ENCODE results near the gene LSM4. TPM values are rescaled to one million over a fixed set of nuclear protein-coding genes. Genes with fewer than 3 reads are reported as not detected.

LSM4 gene
- total and polyA plus RNA-seq, 2 of the 13 experiments (the other 11 are each of a cell fraction or from before 2014, with no cell fraction given): 65.8 to 166 TPM

DNA sequence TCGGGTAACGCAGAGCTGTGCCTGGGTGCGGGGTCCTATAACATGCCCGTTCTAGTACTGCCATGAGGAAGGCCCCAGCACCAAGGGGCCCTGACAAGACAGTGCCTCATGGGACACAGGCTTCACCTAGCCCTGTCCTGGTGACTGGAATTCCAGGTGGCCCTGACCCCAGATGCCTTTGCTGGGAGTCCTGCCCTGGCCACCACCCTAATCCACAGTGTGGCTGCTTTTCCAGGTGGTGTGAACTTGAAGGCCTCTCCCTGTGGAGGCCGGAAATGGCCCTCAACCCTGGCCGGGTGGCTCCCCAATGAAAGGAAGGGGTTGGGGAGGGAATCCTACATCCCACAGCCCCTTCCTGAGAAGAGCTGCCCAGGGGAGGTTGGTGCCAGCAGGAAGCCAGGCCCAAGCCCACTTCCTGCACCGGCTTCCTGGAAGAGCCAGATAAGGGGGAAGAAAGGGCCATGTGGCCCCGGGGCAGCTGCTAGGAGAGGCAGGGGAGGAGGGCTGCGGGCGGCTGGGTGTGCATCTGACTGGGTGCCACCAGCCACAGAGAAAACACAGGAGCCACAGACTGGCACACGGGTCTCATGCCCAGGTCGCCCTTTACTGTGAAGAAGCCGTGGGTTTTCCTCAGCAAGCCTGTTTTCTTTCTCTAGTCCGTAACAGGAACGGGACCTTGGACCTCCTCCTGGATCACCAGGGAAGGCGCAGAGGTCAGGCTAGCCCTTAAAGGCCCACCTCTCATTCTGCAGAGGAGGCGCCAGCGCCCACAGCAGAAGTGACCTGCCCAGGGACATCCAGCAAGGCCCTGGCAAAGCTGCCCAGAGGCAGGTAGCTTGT lies 4.7 kb downstream of the LSM4 start (continued):
- TF ChIP-seq, protein P1, sequence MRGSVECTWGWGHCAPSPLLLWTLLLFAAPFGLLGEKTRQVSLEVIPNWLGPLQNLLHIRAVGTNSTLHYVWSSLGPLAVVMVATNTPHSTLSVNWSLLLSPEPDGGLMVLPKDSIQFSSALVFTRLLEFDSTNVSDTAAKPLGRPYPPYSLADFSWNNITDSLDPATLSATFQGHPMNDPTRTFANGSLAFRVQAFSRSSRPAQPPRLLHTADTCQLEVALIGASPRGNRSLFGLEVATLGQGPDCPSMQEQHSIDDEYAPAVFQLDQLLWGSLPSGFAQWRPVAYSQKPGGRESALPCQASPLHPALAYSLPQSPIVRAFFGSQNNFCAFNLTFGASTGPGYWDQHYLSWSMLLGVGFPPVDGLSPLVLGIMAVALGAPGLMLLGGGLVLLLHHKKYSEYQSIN (CRISPR knock-in tag; IDR thresholded peaks at IDR 0.05; ENCODE audit: borderline replicate concordance): no peak
- peak; percentile 66; the same call in 1 of the 2 replicates for TF ChIP-seq ZNF274 (CRISPR knock-in tag; IDR thresholded peaks at IDR 0.05)
- TF ChIP-seq ZNF792 (CRISPR knock-in tag; IDR thresholded peaks at IDR 0.05): 0 out of 2 replicates have a peak, but pooled peaks have one; percentile 59
- no peak for TF ChIP-seq MAFK (conservative IDR thresholded peaks at IDR 0.05 in 1 of 2, IDR thresholded peaks at IDR 0.05 in 1 of 2; ENCODE audit: low read length in 2 of 2)
- TF ChIP-seq CENPT (CRISPR knock-in tag; IDR thresholded peaks at IDR 0.05; ENCODE audit: low read depth): no peak
- no peak for TF ChIP-seq ZNF224 (CRISPR knock-in tag; IDR thresholded peaks at IDR 0.05)
- TF ChIP-seq NR2C2 (CRISPR knock-in tag; IDR thresholded peaks at IDR 0.05; ENCODE audit: borderline replicate concordance): peak; percentile 70
- no peak for TF ChIP-seq ZNF879 (CRISPR knock-in tag; IDR thresholded peaks at IDR 0.05)
- TF ChIP-seq, protein P2, sequence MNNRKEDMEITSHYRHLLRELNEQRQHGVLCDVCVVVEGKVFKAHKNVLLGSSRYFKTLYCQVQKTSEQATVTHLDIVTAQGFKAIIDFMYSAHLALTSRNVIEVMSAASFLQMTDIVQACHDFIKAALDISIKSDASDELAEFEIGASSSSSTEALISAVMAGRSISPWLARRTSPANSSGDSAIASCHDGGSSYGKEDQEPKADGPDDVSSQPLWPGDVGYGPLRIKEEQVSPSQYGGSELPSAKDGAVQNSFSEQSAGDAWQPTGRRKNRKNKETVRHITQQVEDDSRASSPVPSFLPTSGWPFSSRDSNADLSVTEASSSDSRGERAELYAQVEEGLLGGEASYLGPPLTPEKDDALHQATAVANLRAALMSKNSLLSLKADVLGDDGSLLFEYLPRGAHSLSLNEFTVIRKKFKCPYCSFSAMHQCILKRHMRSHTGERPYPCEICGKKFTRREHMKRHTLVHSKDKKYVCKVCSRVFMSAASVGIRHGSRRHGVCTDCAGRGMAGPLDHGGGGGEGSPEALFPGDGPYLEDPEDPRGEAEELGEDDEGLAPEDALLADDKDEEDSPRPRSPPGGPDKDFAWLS (CRISPR knock-in tag; IDR thresholded peaks at IDR 0.05; ENCODE audit: borderline replicate concordance): 0 out of 2 replicates have a peak, but pooled peaks have one; percentile 45
- TF ChIP-seq ATF7-NPFF (CRISPR knock-in tag; IDR thresholded peaks at IDR 0.05; ENCODE audit: low read depth): no peak
- no peak for TF ChIP-seq DNMT3B (CRISPR knock-in tag; conservative IDR thresholded peaks at IDR 0.05)
- TF ChIP-seq SIX1 (CRISPR knock-in tag; IDR thresholded peaks at IDR 0.05; ENCODE audit: borderline replicate concordance): no peak
- no peak for TF ChIP-seq ZNF670 (CRISPR knock-in tag; IDR thresholded peaks at IDR 0.05; ENCODE audit: borderline replicate concordance)
- no peak for TF ChIP-seq ZNF569 (CRISPR knock-in tag; IDR thresholded peaks at IDR 0.05; ENCODE audit: borderline replicate concordance)
- no peak for TF ChIP-seq POGZ (CRISPR knock-in tag; IDR thresholded peaks at IDR 0.05)
- no peak for TF ChIP-seq SRF (IDR thresholded peaks at IDR 0.05; ENCODE audit: low read depth, low read length)
- TF ChIP-seq, protein P3, sequence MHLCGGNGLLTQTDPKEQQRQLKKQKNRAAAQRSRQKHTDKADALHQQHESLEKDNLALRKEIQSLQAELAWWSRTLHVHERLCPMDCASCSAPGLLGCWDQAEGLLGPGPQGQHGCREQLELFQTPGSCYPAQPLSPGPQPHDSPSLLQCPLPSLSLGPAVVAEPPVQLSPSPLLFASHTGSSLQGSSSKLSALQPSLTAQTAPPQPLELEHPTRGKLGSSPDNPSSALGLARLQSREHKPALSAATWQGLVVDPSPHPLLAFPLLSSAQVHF (CRISPR knock-in tag; IDR thresholded peaks at IDR 0.05): no peak
- TF ChIP-seq KLF6 (CRISPR knock-in tag; IDR thresholded peaks at IDR 0.05): peak; percentile 77; the same call in 1 of the 2 replicates
- no peak for TF ChIP-seq ZNF180 (CRISPR knock-in tag; IDR thresholded peaks at IDR 0.05; ENCODE audit: borderline replicate concordance, low read depth)
- TF ChIP-seq POLR2G (IDR thresholded peaks at IDR 0.05; ENCODE audit: low read depth, low read length): peak; percentile 63; the same call in 1 of the 2 replicates
- no peak for TF ChIP-seq CREM (IDR thresholded peaks at IDR 0.05)
- TF ChIP-seq CREM (CRISPR knock-in tag; IDR thresholded peaks at IDR 0.05): no peak
- TF ChIP-seq, protein P4, sequence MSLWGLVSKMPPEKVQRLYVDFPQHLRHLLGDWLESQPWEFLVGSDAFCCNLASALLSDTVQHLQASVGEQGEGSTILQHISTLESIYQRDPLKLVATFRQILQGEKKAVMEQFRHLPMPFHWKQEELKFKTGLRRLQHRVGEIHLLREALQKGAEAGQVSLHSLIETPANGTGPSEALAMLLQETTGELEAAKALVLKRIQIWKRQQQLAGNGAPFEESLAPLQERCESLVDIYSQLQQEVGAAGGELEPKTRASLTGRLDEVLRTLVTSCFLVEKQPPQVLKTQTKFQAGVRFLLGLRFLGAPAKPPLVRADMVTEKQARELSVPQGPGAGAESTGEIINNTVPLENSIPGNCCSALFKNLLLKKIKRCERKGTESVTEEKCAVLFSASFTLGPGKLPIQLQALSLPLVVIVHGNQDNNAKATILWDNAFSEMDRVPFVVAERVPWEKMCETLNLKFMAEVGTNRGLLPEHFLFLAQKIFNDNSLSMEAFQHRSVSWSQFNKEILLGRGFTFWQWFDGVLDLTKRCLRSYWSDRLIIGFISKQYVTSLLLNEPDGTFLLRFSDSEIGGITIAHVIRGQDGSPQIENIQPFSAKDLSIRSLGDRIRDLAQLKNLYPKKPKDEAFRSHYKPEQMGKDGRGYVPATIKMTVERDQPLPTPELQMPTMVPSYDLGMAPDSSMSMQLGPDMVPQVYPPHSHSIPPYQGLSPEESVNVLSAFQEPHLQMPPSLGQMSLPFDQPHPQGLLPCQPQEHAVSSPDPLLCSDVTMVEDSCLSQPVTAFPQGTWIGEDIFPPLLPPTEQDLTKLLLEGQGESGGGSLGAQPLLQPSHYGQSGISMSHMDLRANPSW (CRISPR knock-in tag; IDR thresholded peaks at IDR 0.05; ENCODE audit: borderline replicate concordance): no peak
- TF ChIP-seq JDP2 (CRISPR knock-in tag; IDR thresholded peaks at IDR 0.05; ENCODE audit: borderline replicate concordance): no peak
